ENCODE results near the gene ADH7. TPM values are rescaled to one million over a fixed set of nuclear protein-coding genes. Genes with fewer than 3 reads are reported as not detected.

Gene ADH7
- total and polyA plus RNA-seq, 2 experiments from 2014 or later: not detected

GRCh38 chr4:99413140-99413539, 22.0 kb downstream of the ADH7 start (continued):
- TF ChIP-seq, protein P1, sequence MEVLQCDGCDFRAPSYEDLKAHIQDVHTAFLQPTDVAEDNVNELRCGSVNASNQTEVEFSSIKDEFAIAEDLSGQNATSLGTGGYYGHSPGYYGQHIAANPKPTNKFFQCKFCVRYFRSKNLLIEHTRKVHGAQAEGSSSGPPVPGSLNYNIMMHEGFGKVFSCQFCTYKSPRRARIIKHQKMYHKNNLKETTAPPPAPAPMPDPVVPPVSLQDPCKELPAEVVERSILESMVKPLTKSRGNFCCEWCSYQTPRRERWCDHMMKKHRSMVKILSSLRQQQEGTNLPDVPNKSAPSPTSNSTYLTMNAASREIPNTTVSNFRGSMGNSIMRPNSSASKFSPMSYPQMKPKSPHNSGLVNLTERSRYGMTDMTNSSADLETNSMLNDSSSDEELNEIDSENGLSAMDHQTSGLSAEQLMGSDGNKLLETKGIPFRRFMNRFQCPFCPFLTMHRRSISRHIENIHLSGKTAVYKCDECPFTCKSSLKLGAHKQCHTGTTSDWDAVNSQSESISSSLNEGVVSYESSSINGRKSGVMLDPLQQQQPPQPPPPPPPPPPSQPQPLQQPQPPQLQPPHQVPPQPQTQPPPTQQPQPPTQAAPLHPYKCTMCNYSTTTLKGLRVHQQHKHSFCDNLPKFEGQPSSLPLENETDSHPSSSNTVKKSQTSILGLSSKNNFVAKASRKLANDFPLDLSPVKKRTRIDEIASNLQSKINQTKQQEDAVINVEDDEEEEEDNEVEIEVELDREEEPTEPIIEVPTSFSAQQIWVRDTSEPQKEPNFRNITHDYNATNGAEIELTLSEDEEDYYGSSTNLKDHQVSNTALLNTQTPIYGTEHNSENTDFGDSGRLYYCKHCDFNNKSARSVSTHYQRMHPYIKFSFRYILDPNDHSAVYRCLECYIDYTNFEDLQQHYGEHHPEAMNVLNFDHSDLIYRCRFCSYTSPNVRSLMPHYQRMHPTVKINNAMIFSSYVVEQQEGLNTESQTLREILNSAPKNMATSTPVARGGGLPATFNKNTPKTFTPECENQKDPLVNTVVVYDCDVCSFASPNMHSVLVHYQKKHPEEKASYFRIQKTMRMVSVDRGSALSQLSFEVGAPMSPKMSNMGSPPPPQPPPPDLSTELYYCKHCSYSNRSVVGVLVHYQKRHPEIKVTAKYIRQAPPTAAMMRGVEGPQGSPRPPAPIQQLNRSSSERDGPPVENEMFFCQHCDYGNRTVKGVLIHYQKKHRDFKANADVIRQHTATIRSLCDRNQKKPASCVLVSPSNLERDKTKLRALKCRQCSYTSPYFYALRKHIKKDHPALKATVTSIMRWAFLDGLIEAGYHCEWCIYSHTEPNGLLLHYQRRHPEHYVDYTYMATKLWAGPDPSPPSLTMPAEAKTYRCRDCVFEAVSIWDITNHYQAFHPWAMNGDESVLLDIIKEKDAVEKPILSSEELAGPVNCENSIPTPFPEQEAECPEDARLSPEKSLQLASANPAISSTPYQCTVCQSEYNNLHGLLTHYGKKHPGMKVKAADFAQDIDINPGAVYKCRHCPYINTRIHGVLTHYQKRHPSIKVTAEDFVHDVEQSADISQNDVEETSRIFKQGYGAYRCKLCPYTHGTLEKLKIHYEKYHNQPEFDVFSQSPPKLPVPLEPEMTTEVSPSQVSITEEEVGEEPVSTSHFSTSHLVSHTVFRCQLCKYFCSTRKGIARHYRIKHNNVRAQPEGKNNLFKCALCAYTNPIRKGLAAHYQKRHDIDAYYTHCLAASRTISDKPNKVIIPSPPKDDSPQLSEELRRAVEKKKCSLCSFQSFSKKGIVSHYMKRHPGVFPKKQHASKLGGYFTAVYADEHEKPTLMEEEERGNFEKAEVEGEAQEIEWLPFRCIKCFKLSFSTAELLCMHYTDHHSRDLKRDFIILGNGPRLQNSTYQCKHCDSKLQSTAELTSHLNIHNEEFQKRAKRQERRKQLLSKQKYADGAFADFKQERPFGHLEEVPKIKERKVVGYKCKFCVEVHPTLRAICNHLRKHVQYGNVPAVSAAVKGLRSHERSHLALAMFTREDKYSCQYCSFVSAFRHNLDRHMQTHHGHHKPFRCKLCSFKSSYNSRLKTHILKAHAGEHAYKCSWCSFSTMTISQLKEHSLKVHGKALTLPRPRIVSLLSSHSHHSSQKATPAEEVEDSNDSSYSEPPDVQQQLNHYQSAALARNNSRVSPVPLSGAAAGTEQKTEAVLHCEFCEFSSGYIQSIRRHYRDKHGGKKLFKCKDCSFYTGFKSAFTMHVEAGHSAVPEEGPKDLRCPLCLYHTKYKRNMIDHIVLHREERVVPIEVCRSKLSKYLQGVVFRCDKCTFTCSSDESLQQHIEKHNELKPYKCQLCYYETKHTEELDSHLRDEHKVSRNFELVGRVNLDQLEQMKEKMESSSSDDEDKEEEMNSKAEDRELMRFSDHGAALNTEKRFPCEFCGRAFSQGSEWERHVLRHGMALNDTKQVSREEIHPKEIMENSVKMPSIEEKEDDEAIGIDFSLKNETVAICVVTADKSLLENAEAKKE (CRISPR knock-in tag; IDR thresholded peaks at IDR 0.05): no peak
- TF ChIP-seq ETS1 (IDR thresholded peaks at IDR 0.05): no peak

- Histone ChIP-seq H3K27ac (ENCODE audit: low read depth) (no peak overlapping the region), H3K36me3 (ENCODE audit: insufficient read depth) (no peaks in the 10 kb centered on the region), H2AFZ (no peak overlapping the region), H3F3A (replicated peaks; ENCODE audit: low read depth) (no peaks in the 10 kb centered on the region), H3K9me2 (ENCODE audit: insufficient read depth) (no peaks in the 10 kb centered on the region), H3K27me3 (ENCODE audit: insufficient read depth) (no peaks in the 10 kb centered on the region), H3K79me2 (replicated peaks; ENCODE audit: insufficient read depth) (no peaks in the 10 kb centered on the region), H3K4me1 (ENCODE audit: insufficient read depth) (no peaks in the 10 kb centered on the region), H3K4me3 (no peak overlapping the region), H3K4me2 (no peak overlapping the region), H4K20me1 (replicated peaks; ENCODE audit: insufficient read depth) (no peaks in the 10 kb centered on the region)
- Mint-ChIP-seq H3K27me3 (ENCODE audit: insufficient read depth, low read depth, poor library complexity) (no peaks in the 10 kb centered on the region), H3K27ac (no peak overlapping the region), H3K4me3 (no peak overlapping the region), H3K9me3 (no peaks in the 10 kb centered on the region), H3K4me1 (no peaks in the 10 kb centered on the region), H3K36me3 (ENCODE audit: low read depth) (no peaks in the 10 kb centered on the region)
- TF ChIP-seq EZH2 (IDR thresholded peaks at IDR 0.05; ENCODE audit: low read depth, unreplicated experiment): no peak
- no peak for ATAC-seq
- DNase-seq (ENCODE audit: low spot score): no peak
These were observed 24.1 kb downstream of the ADH7 start for GRCh38 chr4:99411041-99411440.
